ENCODE measurements around the gene ENPP3.

GRCh38 chr6:131642565-131642964 is 5.5 kb downstream of the ENPP3 start:
- TF ChIP-seq CTCF (IDR thresholded peaks at IDR 0.05) (no peak), ESRRA (CRISPR knock-in tag; IDR thresholded peaks at IDR 0.05; ENCODE audit: borderline replicate concordance) (no peak), TCF7 (CRISPR knock-in tag; IDR thresholded peaks at IDR 0.05; ENCODE audit: low read depth) (no peak), ATF6 (CRISPR knock-in tag; IDR thresholded peaks at IDR 0.05) (no peak), FOXJ3 (CRISPR knock-in tag; IDR thresholded peaks at IDR 0.05; ENCODE audit: borderline replicate concordance) (no peak), MXD4 (CRISPR knock-in tag; IDR thresholded peaks at IDR 0.05; ENCODE audit: borderline replicate concordance) (no peak), ATF2 (CRISPR knock-in tag; IDR thresholded peaks at IDR 0.05; ENCODE audit: borderline replicate concordance, low read depth) (no peak), ETV6 (CRISPR knock-in tag; IDR thresholded peaks at IDR 0.05) (no peak), E2F1 (CRISPR knock-in tag; IDR thresholded peaks at IDR 0.05) (no peak), IRF2 (CRISPR knock-in tag; IDR thresholded peaks at IDR 0.05; ENCODE audit: borderline replicate concordance, low read depth) (no peak), ERG (CRISPR knock-in tag; IDR thresholded peaks at IDR 0.05) (no peak), CBFB (CRISPR knock-in tag; IDR thresholded peaks at IDR 0.05; ENCODE audit: low read depth) (no peak), E2F4 (CRISPR knock-in tag; IDR thresholded peaks at IDR 0.05; ENCODE audit: borderline replicate concordance, low read depth) (no peak)

Measured in WTC11 (cell line).